GM12878 (cell line): ENCODE data around the gene KBTBD8. TPM values are rescaled to one million over a fixed set of nuclear protein-coding genes. Genes with fewer than 3 reads are reported as not detected.

ENCODE experiments used
- ATAC-seq: fragments of 200-7000 bp; cut with Tn5 transposase; 3 replicates; pipeline ENCODE4 v1.9.1; 2020; ENCODE audit warnings: mild to moderate bottlenecking, moderate library complexity
- BruUV-seq: library from RNA; stranded (reverse); fragments of 400-500 nt; replicated peaks from 2 replicates; lab custom pipeline; 2021; lab: Mats Ljungman, UMichigan
- CTCF ChIA-PET: fragments of 300-600 bp; sonication (Branson Sonifier 250); formaldehyde crosslinking; extraction: SDS; loops from one replicate; lab custom pipeline; 2021; ENCODE audit warnings: inconsistent platforms; lab: Yijun Ruan, JAX
- POLR2A ChIA-PET: fragments of 350-600 bp; formaldehyde crosslinking; extraction: SDS; loops from one replicate; lab custom pipeline; 2021; ENCODE audit warnings: inconsistent platforms; lab: Charles Lee
- RAD21 ChIA-PET: fragments of 300-600 bp; sonication (Branson Sonifier 250); formaldehyde crosslinking; loops from one replicate; lab custom pipeline; 2023; ENCODE audit warnings: antibody characterized with exemption; ENCODE audit not compliant: unreplicated experiment; lab: Charles Lee
- SMC1A ChIA-PET: fragments of 300-600 bp; sonication (Branson Sonifier 250); formaldehyde crosslinking; loops from one replicate; lab custom pipeline; 2023; ENCODE audit not compliant: unreplicated experiment, uncharacterized antibody; lab: Charles Lee
- DNase-seq: peaks from one replicate; pipeline ENCODE4 v3.0.0-alpha.2; 2011; ENCODE audit warnings: low read depth, low spot score
- FAIRE-seq: peaks from 3 replicates; lab custom pipeline; 2011; peaks lifted over from hg19 to GRCh38; lab: Jason Lieb, UNC
- H2AFZ ChIP-seq: 2 replicates; pipeline ENCODE4 v1.6.0; 2011; ENCODE audit warnings: low read depth, low read length, control low read depth; ENCODE audit not compliant: control insufficient read depth
- H3K27ac ChIP-seq: 2 replicates; pipeline ENCODE4 v1.5.1; 2011; ENCODE audit warnings: control low read depth; ENCODE audit not compliant: control insufficient read depth, insufficient read depth
- H3K27me3 ChIP-seq, 2 experiments: replicated peaks in 1 of 2; 2 replicates each; pipeline versions ENCODE4 v1.6.0 to v1.6.1; 2011; ENCODE audit warnings: low read length in 1 of 2; ENCODE audit not compliant: control insufficient read depth in 2 of 2, insufficient read depth in 2 of 2
- H3K36me3 ChIP-seq, 2 experiments: 2 replicates each; pipeline ENCODE4 v1.5.1; 2011; ENCODE audit warnings: low read length in 1 of 2; ENCODE audit not compliant: control insufficient read depth in 2 of 2, insufficient read depth in 2 of 2
- H3K4me1 ChIP-seq: 2 replicates; pipeline ENCODE4 v1.6.1; 2011; ENCODE audit warnings: mild to moderate bottlenecking, low read length, moderate library complexity, mixed read lengths; ENCODE audit not compliant: control insufficient read depth, insufficient read depth
- H3K4me2 ChIP-seq: 2 replicates; pipeline ENCODE4 v1.6.0; 2011; ENCODE audit warnings: control low read depth; ENCODE audit not compliant: control insufficient read depth, insufficient read depth
- H3K4me3 ChIP-seq: fragments of 200-600 bp; sonication (generic); 2 replicates; pipeline ENCODE4 v1.5.1; 2016
- H3K79me2 ChIP-seq: 2 replicates; pipeline ENCODE4 v1.6.0; 2011; ENCODE audit warnings: low read length; ENCODE audit not compliant: control insufficient read depth, insufficient read depth
- H3K9ac ChIP-seq: 2 replicates; pipeline ENCODE4 v1.8.0; 2011; ENCODE audit warnings: low read length, control low read depth, mixed read lengths; ENCODE audit not compliant: control insufficient read depth, insufficient read depth
- H3K9me3 ChIP-seq: replicated peaks from 3 replicates; pipeline ENCODE4 v1.5.1; 2011; ENCODE audit warnings: mild to moderate bottlenecking, low read length; ENCODE audit not compliant: control insufficient read depth, insufficient read depth
- H4K20me1 ChIP-seq: 2 replicates; pipeline ENCODE4 v1.6.0; 2011; ENCODE audit not compliant: control insufficient read depth, insufficient read depth
- WGBS: methylation state at CpG from one replicate; pipeline ENCODE4 v1.1.6; 2016; ENCODE audit warnings: low lambda C conversion rate; ENCODE audit not compliant: insufficient replicate concordance, insufficient coverage; ENCODE audit errors: missing lambda C conversion rate; 5-methylcytosine and 5-hydroxymethylcytosine counted together
- in situ Hi-C: fragments of 300-500 bp; cut with MboI; formaldehyde crosslinking; loops from 9 replicates; pipeline ENCODE4 v1.14.3; 2018; ENCODE audit warnings: mixed read lengths
- intact Hi-C: fragments of 100-400 bp; cut with micrococcal nuclease; formaldehyde crosslinking; loops from one replicate; pipeline ENCODE4 v1.14.2; 2022; ENCODE audit not compliant: unreplicated experiment
- polyA plus RNA-seq, 11 experiments: library from polyadenylated mRNA; depleted of rRNA in 4 of 11; unstranded in 6 of 11; stranded (reverse) in 5 of 11; fragments of >200 nt; fragmentation: Nextera tagmentation in 4 of 11; fragmentation: Illumina TruSeq in 1 of 11; extraction: Ambion mirVana in 4 of 11; extraction: Trizol in 1 of 11; gene quantifications; 1 replicate in 1 of 11; 2 replicates in 10 of 11; pipeline versions ENCODE4 v1.2.1 to v1.2.3, GENCODE V29; 2011 to 2016; ENCODE audit warnings: inconsistent platforms in 2 of 11, missing spikeins in 2 of 11, low read depth in 1 of 11
- total RNA-seq, 4 experiments: library from RNA; depleted of rRNA in 3 of 4; stranded (reverse); fragments of >200 nt in 3 of 4; fragmentation: Illumina TruSeq in 1 of 4; extraction: Trizol in 1 of 4; gene quantifications; 2 replicates each; pipeline versions ENCODE4 v1.2.1 to v1.2.3, GENCODE V29; 2013 to 2021
- TF ChIP-seq, protein P1 (sequence below): fragments of 450-650 bp; IDR thresholded peaks from 2 replicates; pipeline ENCODE4 v1.6.1; 2017; ENCODE audit warnings: antibody characterized with exemption, mild to moderate bottlenecking, moderate library complexity

Gene KBTBD8
- total and polyA plus RNA-seq, 10 of the 15 experiments (the other 5 are each of a cell fraction or from before 2014, with no cell fraction given), result 8.5 to 44.4 (median 19.3) TPM

DNA sequence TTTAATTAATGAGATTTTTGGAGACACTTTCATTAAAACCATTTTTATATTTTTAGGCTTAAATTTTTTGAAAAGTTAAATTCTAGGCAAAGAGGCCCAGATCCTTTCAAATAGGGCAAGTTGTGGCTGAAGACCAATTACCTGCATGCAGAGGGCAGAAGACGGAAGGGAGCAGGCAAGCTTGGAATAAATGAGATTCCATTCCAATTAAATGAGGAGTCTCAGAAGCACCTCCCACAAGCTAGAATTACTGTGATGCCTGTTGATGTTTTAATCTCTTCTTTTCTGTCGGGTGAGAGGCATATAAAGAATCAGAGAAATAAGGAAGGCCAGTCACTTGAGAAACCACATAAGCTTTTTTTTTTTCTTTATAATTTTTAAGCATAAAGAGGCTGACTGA, 46.8 kb downstream of the KBTBD8 start:
- Histone ChIP-seq H3K9me3 (no peaks in the 10 kb centered on the region; the same call in 1 of the 3 replicates), H3K27ac (no peak overlapping the region), H3K36me3 (no peaks in the 10 kb centered on the region), H3K79me2 (no peaks in the 10 kb centered on the region), H3K9ac (no peak overlapping the region), H3K4me2 (no peak overlapping the region), H3K27me3 (no peaks in the 10 kb centered on the region), H3K4me1 (peaks cover 24% of the 10 kb centered on the region), H4K20me1 (no peaks in the 10 kb centered on the region), H2AFZ (no peak overlapping the region), H3K4me3 (no peak overlapping the region)
- no peak for FAIRE-seq
- ChIA-PET CTCF (interaction anchor here (0.9 to 4.6 kb wide), 5 partner anchors 8 to 74 kb away, joined by 4 to 47 read pairs (median 17); partner anchors contain the start of gene KBTBD8), RAD21 (interaction anchor here (0.9 to 5.2 kb wide), 3 partner anchors 45 to 69 kb away, joined by 3 to 47 read pairs (median 5); partner anchors contain the start of gene KBTBD8), POLR2A (interaction anchor here (1.9 kb wide), 1 partner anchor 46 kb away, joined by 10 read pairs; the partner anchor contains the start of gene KBTBD8), SMC1A (interaction anchor here (1.1 to 5.3 kb wide), 8 partner anchors 7 to 73 kb away, joined by 3 to 36 read pairs (median 6); partner anchors contain the start of gene KBTBD8)
- in situ Hi-C loops, result no loop called here
- DNase-seq, result no peak
- intact Hi-C loops, result loop anchor here (5.0 kb wide), 1 partner anchor 67 kb away; no protein-coding TSS in a partner anchor
- TF ChIP-seq, protein P1, sequence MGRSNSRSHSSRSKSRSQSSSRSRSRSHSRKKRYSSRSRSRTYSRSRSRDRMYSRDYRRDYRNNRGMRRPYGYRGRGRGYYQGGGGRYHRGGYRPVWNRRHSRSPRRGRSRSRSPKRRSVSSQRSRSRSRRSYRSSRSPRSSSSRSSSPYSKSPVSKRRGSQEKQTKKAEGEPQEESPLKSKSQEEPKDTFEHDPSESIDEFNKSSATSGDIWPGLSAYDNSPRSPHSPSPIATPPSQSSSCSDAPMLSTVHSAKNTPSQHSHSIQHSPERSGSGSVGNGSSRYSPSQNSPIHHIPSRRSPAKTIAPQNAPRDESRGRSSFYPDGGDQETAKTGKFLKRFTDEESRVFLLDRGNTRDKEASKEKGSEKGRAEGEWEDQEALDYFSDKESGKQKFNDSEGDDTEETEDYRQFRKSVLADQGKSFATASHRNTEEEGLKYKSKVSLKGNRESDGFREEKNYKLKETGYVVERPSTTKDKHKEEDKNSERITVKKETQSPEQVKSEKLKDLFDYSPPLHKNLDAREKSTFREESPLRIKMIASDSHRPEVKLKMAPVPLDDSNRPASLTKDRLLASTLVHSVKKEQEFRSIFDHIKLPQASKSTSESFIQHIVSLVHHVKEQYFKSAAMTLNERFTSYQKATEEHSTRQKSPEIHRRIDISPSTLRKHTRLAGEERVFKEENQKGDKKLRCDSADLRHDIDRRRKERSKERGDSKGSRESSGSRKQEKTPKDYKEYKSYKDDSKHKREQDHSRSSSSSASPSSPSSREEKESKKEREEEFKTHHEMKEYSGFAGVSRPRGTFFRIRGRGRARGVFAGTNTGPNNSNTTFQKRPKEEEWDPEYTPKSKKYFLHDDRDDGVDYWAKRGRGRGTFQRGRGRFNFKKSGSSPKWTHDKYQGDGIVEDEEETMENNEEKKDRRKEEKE, result no peak
- no peak for ATAC-seq
- 57% methylated on average over 2 of the region's 2 CpGs for WGBS
- BruUV-seq, result no TSS peak
